Measurements from ENCODE around the gene CEP68.
"Not testable (repeated sequence)": the region's sequence is repeated elsewhere in the genome, so short reads cannot be mapped to it uniquely, and the experiment has no call there.

The CEP68 gene

GRCh38 chr2:65114921-65115320 lies 58.7 kb downstream of the CEP68 start:
- H3K4me1 ChIP-seq (ENCODE audit: control insufficient read depth, insufficient read depth, low read length): peaks cover 6% of the 10 kb centered on the region

DNA sequence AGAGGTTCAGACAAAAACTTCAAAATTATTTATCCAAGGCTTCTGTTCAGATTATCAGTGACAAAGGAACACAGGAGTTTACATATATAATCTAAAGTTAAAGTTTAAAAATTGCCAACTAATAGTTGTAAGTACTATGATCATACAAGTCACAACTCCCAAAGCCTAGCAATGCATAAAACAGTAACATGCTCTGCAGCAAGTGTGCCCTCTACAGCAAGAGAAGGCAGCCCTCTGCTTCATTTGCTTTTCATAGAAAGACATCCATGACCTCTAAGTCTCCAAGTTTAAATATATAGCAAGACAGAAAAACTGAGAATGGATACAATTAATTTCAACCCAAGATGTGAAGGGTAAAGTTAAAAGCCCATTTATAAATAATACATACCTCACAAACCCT lies 60.4 kb downstream of the CEP68 start:
- no peak overlapping the region for H3K9ac ChIP-seq (ENCODE audit: low read length in 2 of 2)
- no peak overlapping the region for H3K4me3 ChIP-seq (ENCODE audit: low read length in 2 of 2)
- peaks cover 11% of the 10 kb centered on the region for H3K4me1 ChIP-seq (ENCODE audit: control insufficient read depth, insufficient read depth, low read length)
- no peaks in the 10 kb centered on the region for H3K36me3 ChIP-seq (ENCODE audit: control insufficient read depth in 2 of 2, insufficient read depth in 2 of 2, low read length in 2 of 2)
- no peak overlapping the region for H3K27ac ChIP-seq (ENCODE audit: low read length)
- no peaks in the 10 kb centered on the region for H3K9me3 ChIP-seq (ENCODE audit: control insufficient read depth in 2 of 2, low read length in 2 of 2)
- H3K27me3 ChIP-seq (ENCODE audit: control insufficient read depth in 1 of 2, insufficient read depth in 2 of 2, low read length in 2 of 2): no peaks in the 10 kb centered on the region

More at GRCh38 chr2:65114921-65115320, 58.7 kb downstream of the CEP68 start:
- Histone ChIP-seq H3K27ac (ENCODE audit: low read length) (no peak overlapping the region), H3K4me3 (ENCODE audit: low read length in 2 of 2) (no peak overlapping the region), H3K9ac (ENCODE audit: low read length in 2 of 2) (no peak overlapping the region), H3K36me3 (ENCODE audit: control insufficient read depth in 2 of 2, insufficient read depth in 2 of 2, low read length in 2 of 2) (no peaks in the 10 kb centered on the region), H3K9me3 (ENCODE audit: control insufficient read depth in 2 of 2, low read length in 2 of 2) (no peaks in the 10 kb centered on the region), H3K27me3 (ENCODE audit: control insufficient read depth in 1 of 2, insufficient read depth in 2 of 2, low read length in 2 of 2) (no peaks in the 10 kb centered on the region)

- Histone ChIP-seq H3K36me3 (ENCODE audit: control insufficient read depth in 2 of 2, insufficient read depth in 2 of 2, low read length in 2 of 2) (no peaks in the 10 kb centered on the region), H3K27me3 (ENCODE audit: control insufficient read depth in 1 of 2, insufficient read depth in 2 of 2, low read length in 2 of 2) (no peaks in the 10 kb centered on the region), H3K27ac (ENCODE audit: low read length) (no peak overlapping the region), H3K4me1 (ENCODE audit: control insufficient read depth, insufficient read depth, low read length) (peaks cover 22% of the 10 kb centered on the region), H3K4me3 (ENCODE audit: low read length in 2 of 2) (no peak overlapping the region), H3K9ac (ENCODE audit: low read length in 2 of 2) (no peak overlapping the region), H3K9me3 (ENCODE audit: control insufficient read depth in 2 of 2, low read length in 2 of 2) (no peaks in the 10 kb centered on the region)
Measured at GRCh38 chr2:65120990-65121693, 64.9 kb downstream of the CEP68 start.

DNA sequence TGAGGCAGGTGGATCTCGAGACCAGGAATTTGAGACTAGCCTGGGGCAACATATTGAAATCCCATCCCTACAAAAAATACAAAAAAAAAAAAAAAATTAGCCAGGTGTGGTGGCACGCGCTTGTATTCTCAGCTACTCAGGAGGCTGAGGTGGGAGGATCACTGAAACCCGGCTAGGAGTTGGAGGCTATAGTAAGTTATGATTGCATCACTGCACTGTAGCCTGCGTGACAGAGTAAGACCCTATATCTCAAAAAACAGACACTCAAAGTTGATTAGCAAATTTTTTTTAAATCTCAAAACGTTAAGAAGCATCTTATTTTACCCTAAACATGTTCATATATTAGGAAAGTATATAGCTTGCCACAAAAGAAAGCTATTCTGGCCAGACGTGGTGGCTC lies 66.1 kb downstream of the CEP68 start:
- H3K36me3 ChIP-seq (ENCODE audit: control insufficient read depth in 2 of 2, insufficient read depth in 2 of 2, low read length in 2 of 2): no peaks in the 10 kb centered on the region
- no peak overlapping the region for H3K27ac ChIP-seq (ENCODE audit: low read length)
- H3K9me3 ChIP-seq (ENCODE audit: control insufficient read depth in 2 of 2, low read length in 2 of 2): no peaks in the 10 kb centered on the region
- no peak overlapping the region for H3K9ac ChIP-seq (ENCODE audit: low read length in 2 of 2)
- H3K27me3 ChIP-seq (ENCODE audit: control insufficient read depth in 1 of 2, insufficient read depth in 2 of 2, low read length in 2 of 2): no peaks in the 10 kb centered on the region
- peaks cover 17% of the 10 kb centered on the region for H3K4me1 ChIP-seq (ENCODE audit: control insufficient read depth, insufficient read depth, low read length)
- H3K4me3 ChIP-seq (ENCODE audit: low read length in 2 of 2): no peak overlapping the region

- H3K4me3 ChIP-seq (ENCODE audit: low read length in 2 of 2); H3K27ac ChIP-seq (ENCODE audit: low read length); H3K9ac ChIP-seq (ENCODE audit: low read length in 2 of 2); H3K27me3 ChIP-seq (ENCODE audit: control insufficient read depth in 1 of 2, insufficient read depth in 2 of 2, low read length in 2 of 2); H3K9me3 ChIP-seq (ENCODE audit: control insufficient read depth in 2 of 2, low read length in 2 of 2); H3K36me3 ChIP-seq (ENCODE audit: control insufficient read depth in 2 of 2, insufficient read depth in 2 of 2, low read length in 2 of 2): not testable (repeated sequence)
- peaks cover 20% of the 10 kb centered on the region for H3K4me1 ChIP-seq (ENCODE audit: control insufficient read depth, insufficient read depth, low read length)
Measured at GRCh38 chr2:65125457-65125856, 69.2 kb downstream of the CEP68 start.

- H3K4me3 ChIP-seq (ENCODE audit: low read length in 2 of 2): peak overlapping the region; percentile 92 to 96
- peak overlapping the region; percentile 95 for H3K27ac ChIP-seq (ENCODE audit: low read length)
- H3K9me3 ChIP-seq (ENCODE audit: control insufficient read depth in 2 of 2, low read length in 2 of 2): no peaks in the 10 kb centered on the region
- no peaks in the 10 kb centered on the region for H3K36me3 ChIP-seq (ENCODE audit: control insufficient read depth in 2 of 2, insufficient read depth in 2 of 2, low read length in 2 of 2)
- peak overlapping the region; percentile 22 to 95 for H3K9ac ChIP-seq (ENCODE audit: low read length in 2 of 2)
- peaks cover 18% of the 10 kb centered on the region for H3K4me1 ChIP-seq (ENCODE audit: control insufficient read depth, insufficient read depth, low read length)
- no peaks in the 10 kb centered on the region for H3K27me3 ChIP-seq (ENCODE audit: control insufficient read depth in 1 of 2, insufficient read depth in 2 of 2, low read length in 2 of 2)
Measured at GRCh38 chr2:65128297-65129190, 72.3 kb downstream of the CEP68 start.

- Histone ChIP-seq H3K4me1 (ENCODE audit: control insufficient read depth, insufficient read depth, low read length) (peaks cover 17% of the 10 kb centered on the region), H3K9me3 (ENCODE audit: control insufficient read depth in 2 of 2, low read length in 2 of 2) (no peaks in the 10 kb centered on the region)
Measured at GRCh38 chr2:65129286-65129825, 73.1 kb downstream of the CEP68 start.

GRCh38 chr2:65129826-65130663 lies 73.8 kb downstream of the CEP68 start, which contains the start of gene RAB1A:
Gene RAB1A, minus strand, starts transcription at chr2:65130106. Its CDS starts 191 bp downstream, at chr2:65129915.
- Histone ChIP-seq H3K4me1 (ENCODE audit: control insufficient read depth, insufficient read depth, low read length) (peaks cover 12% of the 10 kb centered on the region), H3K9me3 (ENCODE audit: control insufficient read depth in 2 of 2, low read length in 2 of 2) (no peaks in the 10 kb centered on the region), H3K36me3 (ENCODE audit: control insufficient read depth in 2 of 2, insufficient read depth in 2 of 2, low read length in 2 of 2) (no peaks in the 10 kb centered on the region), H3K27ac (ENCODE audit: low read length) (peak within 1 kb of the TSS; percentile 95), H3K27me3 (ENCODE audit: control insufficient read depth in 1 of 2, insufficient read depth in 2 of 2, low read length in 2 of 2) (no peaks in the 10 kb centered on the region), H3K9ac (ENCODE audit: low read length in 2 of 2) (peak within 1 kb of the TSS; percentile 90 to 95), H3K4me3 (ENCODE audit: low read length in 2 of 2) (peak within 1 kb of the TSS; percentile 92 to 96)

More at GRCh38 chr2:65129286-65129825, 73.1 kb downstream of the CEP68 start:
- no peaks in the 10 kb centered on the region for H3K36me3 ChIP-seq (ENCODE audit: control insufficient read depth in 2 of 2, insufficient read depth in 2 of 2, low read length in 2 of 2)
- H3K9ac ChIP-seq (ENCODE audit: low read length in 2 of 2): peak overlapping the region; percentile 90 to 95
- H3K27me3 ChIP-seq (ENCODE audit: control insufficient read depth in 1 of 2, insufficient read depth in 2 of 2, low read length in 2 of 2): no peaks in the 10 kb centered on the region
- H3K4me3 ChIP-seq (ENCODE audit: low read length in 2 of 2): peak overlapping the region; percentile 92 to 96
- peak overlapping the region; percentile 95 for H3K27ac ChIP-seq (ENCODE audit: low read length)

DNA sequence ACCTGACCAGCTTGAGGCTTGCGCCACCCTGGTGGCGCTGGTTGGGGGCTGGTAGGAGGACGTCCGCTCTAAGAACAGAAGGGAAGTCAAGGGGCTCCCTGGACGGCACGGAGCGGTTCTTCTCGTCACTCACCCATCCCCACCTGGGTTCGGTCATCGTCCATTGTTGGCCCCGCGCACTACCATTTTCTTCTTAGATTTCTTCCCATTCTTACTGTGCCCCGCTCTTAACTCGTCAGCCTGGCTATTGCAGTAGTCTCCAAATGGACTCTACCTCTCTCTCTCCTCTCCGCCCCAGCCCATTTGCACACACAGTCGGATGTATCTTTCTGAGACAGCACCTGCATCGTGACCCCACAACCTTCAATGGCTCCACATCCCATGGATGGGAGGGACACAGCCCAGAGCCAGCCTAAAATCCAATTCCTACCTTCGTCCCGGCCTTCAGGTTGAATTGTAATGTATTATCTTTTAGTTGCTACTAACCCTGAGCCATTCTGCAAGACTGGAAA lies 74.5 kb downstream of the CEP68 start:
- no peaks in the 10 kb centered on the region for H3K9me3 ChIP-seq (ENCODE audit: control insufficient read depth in 2 of 2, low read length in 2 of 2)
- H3K27ac ChIP-seq (ENCODE audit: low read length): peak overlapping the region; percentile 80
- H3K4me3 ChIP-seq (ENCODE audit: low read length in 2 of 2): peak overlapping the region; percentile 80 to 82
- H3K36me3 ChIP-seq (ENCODE audit: control insufficient read depth in 2 of 2, insufficient read depth in 2 of 2, low read length in 2 of 2): no peaks in the 10 kb centered on the region
- peak overlapping the region; percentile 75 to 89 for H3K9ac ChIP-seq (ENCODE audit: low read length in 2 of 2)
- no peaks in the 10 kb centered on the region for H3K27me3 ChIP-seq (ENCODE audit: control insufficient read depth in 1 of 2, insufficient read depth in 2 of 2, low read length in 2 of 2)
- peaks cover 9% of the 10 kb centered on the region for H3K4me1 ChIP-seq (ENCODE audit: control insufficient read depth, insufficient read depth, low read length)

GRCh38 chr2:65132930-65133329 lies 76.7 kb downstream of the CEP68 start:
- not testable (repeated sequence) for H3K9ac ChIP-seq (ENCODE audit: low read length in 2 of 2); H3K4me1 ChIP-seq (ENCODE audit: control insufficient read depth, insufficient read depth, low read length)

More at GRCh38 chr2:65132930-65133329, 76.7 kb downstream of the CEP68 start:
- H3K36me3 ChIP-seq (ENCODE audit: control insufficient read depth in 2 of 2, insufficient read depth in 2 of 2, low read length in 2 of 2); H3K27ac ChIP-seq (ENCODE audit: low read length); H3K4me3 ChIP-seq (ENCODE audit: low read length in 2 of 2); H3K9me3 ChIP-seq (ENCODE audit: control insufficient read depth in 2 of 2, low read length in 2 of 2); H3K27me3 ChIP-seq (ENCODE audit: control insufficient read depth in 1 of 2, insufficient read depth in 2 of 2, low read length in 2 of 2): not testable (repeated sequence)

Data from stomach smooth muscle (tissue), 2 donors.